Measurements from ENCODE around the gene ZC3H12A.

Gene ZC3H12A

DNA sequence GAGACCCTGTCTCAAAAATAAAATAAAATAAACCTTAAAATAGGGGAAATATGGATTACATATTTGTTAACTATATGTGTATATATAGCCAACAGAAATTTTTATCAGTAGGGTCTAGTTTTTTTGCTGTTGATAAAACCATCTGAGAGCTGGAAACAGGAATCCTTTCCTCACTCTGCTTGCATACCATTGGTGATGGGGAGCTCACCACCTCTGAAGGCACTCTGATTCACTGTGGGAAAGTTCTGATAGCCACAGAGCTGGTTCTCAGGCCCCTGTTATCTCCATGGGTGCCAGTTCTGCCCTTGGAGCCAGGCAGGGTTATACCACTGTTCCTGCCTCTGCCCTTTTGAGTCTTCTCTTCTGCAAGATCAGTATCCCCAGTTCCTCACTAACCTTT lies 17.8 kb upstream of the ZC3H12A start:
- DNase-seq, result no peak

DNA sequence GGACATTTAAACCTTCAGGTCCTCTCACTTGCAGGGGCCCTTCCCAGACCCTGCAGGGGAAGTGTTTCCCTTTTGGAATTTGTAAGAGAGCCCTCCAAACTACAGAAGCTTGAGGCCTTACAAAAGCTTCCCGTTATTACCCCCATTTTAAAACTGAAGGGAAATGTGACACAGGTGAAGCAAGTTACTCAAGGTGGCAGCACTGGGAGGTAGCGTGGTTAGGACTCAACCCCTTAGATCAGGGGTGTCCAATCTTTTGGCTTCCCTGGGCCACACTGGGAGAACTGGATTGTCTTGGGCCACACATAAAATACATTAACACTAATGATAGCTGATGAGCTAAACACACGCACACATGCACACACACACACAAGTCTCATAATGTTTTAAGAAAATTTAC lies 15.8 kb upstream of the ZC3H12A start:
- DNase-seq, result no peak

DNA sequence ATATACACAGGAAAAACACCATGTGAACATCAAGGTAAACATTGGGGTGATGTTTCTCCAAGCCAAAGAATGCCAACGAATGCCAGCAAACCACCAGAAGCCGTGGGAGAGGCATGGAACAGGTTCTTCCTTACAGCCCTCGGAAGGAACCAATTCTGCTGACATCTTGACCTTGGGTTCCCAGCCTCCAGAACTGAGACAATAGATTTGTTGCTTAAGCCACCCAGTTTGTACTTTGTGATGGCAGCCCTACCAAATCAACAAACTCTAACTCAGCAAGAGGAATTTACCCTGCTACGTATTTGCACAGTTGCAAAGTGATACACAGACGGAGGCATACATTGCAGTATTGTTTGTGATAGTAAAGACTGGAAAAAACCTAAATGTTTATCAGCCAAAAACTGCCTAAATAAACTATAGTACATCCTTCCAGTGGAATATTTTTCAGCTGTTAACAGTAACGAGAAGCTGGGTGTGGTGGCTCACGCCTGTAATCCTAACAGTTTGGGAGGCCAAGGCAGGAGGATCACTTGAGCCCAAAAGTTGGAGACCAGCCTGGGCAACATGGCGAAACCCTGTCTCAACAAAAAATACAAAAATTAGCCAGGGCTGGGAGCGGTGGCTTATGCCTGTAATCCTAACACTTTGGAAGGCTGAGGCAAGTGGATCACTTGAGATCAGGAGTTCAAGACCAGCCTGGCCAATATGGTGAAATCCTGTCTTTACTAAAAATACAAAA lies 12.5 kb upstream of the ZC3H12A start:
- no peak for DNase-seq

DNA sequence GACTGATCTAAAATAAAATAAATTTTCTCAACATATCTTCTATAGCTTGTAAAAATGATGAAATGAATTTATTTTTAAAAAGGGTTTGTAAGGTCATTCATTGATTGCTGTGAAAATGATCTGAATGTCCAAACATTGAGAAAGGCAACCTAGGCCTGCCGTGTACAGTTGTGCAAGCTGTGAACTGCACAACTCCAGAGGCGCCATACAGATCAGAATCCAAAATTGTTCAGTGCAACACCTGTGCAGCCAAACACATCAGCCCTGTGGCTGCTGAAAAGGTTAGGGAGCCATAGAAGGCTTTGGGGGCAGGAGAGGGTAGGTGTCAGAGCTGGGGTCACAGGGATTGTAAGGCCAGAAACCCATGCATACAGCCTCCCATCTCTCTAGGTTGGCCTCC lies 9.9 kb upstream of the ZC3H12A start:
- no peak for DNase-seq

DNA sequence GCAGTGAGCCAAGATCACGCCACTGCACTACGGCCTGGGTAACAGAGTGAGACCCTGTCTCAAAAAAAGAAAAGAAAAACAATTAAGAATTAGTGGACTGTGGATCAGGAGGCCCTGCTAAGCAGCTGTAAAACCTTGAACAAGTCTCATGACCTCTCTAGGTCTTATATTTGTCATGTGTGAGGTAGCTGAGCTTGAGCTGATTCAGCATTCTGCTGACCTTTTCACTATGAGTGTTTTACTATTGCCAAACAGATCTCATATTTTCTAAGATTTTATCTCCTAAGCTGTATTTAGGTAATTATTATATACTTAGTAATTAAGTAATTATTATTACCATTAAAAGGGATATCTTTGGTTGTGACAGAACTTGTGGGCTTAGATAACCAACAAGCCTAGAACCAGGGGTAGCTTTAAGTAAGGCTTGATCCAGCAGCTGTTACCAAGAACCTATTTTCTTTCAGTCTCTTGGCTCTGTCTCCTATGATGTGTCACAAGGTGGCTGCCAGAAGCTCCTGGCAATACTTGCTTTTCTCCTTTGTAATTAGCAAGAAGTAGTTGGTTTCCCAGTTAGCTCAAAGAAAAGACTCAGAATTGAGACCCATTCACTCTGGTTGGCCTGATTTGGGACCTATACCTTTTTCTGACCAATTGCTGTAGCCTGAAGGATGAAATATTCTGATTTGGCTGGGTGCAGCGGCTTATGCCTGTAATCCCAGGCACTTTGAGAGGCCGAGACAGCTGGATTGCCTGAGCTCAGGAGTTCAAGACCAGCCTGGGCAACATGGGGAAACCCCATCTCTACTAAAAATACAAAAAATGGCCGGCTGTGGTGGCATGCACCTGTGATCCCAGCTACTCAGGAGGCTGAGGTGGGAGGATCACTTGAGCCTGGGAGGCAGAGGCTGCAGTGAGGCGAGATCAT lies 8.5 kb upstream of the ZC3H12A start:
- DNase-seq, result no peak

DNA sequence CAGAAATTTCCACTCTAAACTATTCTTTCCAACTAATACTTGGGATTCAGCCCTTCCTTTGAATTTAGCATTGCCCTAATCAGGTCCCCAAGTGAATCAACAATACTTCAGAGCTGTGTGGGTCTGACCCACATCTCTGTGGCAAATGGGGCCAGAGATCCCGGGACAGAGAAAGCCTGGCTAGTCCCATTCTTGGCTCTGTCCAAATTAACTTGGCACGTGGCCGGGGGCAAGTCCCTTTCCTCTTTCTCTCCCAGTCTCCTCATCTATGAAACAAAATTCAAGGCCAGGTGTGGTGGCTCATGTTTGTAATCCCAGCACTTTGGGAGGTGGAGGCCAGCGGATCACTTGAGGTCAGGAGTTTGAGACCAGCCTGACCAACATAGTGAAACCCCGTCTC lies 6.3 kb upstream of the ZC3H12A start:
- no peak for DNase-seq

DNA sequence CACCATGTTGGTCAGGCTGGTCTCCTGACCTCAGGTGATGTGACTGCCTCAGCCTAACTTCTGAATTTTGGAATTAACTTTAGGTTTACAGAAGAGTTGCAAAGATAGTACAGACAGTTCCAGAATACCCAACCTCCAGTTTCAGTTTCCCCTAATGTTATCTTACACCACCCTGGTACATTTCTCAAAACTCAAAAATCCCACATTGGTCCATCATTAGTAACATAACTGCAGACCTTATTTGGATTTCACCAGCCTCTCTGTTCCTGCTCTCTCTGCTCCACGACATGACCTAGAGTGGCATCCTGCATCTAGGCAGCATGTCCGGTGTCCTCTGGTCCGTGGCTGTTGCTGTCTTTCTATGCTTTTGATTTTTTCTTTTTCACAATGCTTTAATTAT lies 5.0 kb upstream of the ZC3H12A start:
- DNase-seq, result no peak

DNA sequence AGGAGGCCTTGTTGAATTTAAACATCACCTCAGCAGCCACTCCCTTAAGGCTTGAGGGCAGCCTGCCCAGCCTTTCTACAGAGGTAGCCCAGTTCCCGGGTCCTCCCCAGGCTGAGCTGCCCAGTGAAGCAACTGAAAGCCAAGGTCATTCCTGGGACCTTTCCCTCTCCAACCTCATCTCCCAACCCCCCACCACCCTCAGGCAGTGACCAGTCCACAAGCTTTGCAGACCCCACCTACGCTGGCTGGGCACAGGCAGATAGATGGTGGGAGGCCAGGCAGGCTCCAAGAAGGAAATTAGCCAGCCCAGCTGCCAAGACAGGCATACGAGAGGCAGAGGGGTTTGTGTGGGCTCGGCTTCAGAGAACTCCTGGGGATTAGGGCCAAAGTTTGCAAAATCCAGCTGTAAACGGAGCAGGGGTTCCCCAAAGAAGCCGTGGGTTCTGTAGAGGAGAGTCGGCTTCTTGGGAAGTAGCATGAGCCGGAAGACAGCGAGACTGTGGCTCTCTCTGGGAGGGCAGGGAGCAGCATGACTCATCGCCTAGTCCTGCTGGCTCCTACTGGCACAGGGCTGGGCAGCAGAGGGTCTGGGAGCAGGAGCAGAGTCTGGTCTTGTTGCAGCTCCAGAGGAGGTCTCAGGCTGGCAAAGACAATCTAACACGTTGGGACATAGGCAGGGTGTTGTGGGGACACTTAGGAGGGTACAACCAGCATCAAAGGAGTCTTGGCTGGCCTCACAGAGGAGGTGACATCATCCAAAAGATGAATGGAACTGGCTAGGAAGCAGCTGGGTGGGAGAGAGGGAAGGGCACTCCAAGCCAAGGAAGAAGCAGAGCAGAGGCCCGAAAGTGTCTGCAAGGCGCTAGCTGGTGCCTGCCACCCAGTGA lies 2.8 kb upstream of the ZC3H12A start:
- DNase-seq, result no peak

DNA sequence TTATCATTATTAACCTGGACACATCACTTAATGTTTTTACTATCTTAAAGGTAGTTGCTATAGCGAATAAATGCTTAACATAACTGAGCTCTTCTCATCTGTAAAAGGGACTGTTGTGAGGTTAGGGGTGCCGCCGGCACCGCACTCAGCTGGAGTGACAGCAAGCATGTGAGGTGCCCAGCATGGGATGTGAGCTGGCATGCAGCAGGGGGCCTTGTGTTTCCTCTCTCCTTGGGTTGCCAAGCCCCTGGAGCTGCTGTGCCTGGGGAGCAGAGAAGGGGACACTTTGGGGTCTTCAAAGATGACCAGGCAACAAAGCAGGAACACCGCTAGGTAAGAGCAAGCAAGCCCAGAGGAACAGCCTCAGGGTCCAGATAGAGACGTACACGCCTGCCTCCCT lies 2.1 kb upstream of the ZC3H12A start:
- no peak for DNase-seq

DNA sequence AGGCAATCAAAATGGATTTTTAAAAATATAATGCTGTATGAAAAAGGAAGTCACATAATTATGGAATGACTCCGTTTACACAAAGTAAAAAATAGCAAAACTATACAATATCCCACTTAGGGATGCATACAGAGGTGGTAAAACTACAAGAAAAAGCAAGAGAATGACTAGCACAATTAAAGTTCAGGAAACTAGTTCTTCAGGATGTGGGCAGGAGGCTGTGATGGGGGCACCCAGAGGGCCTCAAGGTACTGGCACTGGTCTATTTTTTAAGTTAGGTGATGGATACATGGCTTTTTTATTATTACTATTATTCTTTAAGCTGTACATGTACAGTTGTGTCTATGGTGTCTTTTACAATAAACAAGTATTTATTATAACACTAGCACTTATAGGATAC lies 1.4 kb upstream of the ZC3H12A start:
- DNase-seq, result no peak

DNA sequence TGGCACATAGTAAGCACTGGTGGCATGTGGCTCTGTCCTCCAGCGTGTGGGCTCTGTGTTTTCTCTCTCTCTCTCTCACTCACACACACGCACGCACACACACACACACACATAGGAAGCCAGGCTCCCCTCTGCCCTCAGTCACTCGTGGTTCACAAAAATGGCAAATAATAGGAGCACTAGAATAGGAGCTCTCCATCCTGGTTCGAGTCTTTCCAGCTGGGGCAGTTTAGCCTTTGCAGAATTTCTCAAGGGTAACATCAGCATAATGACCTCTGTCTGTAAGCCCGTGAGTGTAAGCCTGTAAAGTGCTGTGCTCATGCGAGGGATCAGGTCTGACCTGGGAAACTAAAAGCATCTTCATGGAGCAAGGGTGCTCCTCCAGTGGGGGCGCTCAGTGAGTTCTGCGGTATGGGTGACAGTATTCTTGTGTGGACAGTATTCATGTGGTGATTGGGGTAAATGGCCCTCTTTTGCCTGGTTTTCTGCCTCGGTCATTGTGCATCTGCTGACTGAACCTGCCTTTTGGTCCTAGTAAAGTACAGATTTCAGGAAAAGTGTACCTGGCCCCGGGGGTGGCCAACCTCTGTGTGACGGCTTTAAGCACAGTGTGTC lies 842 bp upstream of the ZC3H12A start:
- no peak for DNase-seq

DNA sequence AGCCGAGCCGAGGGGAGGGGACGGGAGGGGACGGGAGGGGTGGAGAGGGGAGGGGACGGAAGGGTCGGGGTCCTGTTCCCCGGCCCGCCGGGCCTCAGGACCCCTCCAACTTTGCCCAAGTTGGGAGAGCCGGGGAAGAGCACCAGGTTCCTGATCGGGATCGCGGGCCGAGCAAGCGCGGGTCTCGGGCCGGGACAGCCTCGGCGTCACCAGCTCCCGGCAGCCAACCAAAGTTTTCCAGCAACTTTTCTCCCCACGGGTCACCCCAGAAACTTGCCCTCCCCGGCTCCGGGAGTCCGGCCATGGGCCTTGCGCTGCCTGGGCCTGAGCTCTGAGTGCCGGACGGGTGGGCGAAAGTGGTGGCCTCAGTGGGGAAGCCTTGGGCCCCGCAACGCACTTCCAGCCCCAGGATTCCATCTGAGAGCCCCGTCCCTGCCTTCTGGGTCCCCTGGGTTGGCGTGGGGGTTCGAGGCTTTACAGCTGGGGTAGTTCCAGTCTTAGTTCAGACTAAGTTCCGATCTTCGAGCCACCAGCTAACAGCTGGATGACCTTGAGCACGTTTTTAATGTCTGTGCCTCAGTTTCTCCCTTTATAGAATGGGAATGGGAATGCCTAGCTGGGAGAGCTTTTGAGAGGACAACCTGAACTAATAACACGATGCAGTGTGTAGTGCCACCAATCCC lies 458 bp downstream of the ZC3H12A start:
- DNase-seq, result no peak

DNA sequence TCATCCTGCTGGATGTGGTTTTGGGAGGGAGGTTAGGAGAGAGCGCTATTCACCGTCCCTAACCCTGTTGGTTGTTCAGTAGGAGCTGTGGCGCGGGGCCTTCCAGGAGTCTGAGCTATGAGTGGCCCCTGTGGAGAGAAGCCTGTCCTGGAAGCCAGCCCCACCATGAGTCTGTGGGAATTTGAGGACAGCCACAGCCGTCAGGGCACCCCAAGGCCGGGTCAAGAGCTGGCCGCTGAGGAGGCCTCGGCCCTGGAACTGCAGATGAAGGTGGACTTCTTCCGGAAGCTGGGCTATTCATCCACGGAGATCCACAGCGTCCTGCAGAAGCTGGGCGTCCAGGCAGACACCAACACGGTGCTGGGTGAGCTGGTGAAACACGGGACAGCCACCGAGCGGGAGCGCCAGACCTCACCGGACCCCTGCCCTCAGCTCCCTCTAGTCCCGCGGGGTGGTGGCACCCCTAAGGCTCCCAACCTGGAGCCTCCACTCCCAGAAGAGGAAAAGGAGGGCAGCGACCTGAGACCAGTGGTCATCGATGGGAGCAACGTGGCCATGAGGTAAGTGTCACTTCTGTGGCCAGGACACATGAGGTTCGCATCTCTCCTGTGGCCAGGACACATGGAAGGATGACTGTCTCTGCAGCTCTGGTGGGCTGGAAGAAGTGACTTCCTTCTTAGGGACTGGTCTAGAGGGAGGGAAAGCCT lies 1.2 kb downstream of the ZC3H12A start:
- no peak for DNase-seq

DNA sequence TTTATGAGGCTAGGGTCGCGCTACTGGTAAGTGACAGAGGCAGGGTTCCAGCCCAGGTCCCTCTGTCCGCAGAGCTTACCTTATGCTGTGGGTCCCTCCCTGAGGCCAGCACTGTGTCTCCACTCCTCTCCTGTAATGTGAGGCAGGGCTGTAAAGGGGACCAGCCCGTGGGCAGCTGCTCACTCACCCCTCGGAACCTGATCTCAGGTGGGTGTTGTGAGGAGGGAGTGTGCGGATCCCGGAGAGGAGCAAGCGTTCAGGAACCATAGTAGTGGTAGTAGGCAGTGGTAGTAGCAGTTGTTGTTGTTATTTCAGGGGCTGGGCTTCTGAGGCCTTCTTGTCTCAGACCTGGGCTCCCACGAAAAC lies 1.7 kb downstream of the ZC3H12A start:
- no peak for DNase-seq

DNA sequence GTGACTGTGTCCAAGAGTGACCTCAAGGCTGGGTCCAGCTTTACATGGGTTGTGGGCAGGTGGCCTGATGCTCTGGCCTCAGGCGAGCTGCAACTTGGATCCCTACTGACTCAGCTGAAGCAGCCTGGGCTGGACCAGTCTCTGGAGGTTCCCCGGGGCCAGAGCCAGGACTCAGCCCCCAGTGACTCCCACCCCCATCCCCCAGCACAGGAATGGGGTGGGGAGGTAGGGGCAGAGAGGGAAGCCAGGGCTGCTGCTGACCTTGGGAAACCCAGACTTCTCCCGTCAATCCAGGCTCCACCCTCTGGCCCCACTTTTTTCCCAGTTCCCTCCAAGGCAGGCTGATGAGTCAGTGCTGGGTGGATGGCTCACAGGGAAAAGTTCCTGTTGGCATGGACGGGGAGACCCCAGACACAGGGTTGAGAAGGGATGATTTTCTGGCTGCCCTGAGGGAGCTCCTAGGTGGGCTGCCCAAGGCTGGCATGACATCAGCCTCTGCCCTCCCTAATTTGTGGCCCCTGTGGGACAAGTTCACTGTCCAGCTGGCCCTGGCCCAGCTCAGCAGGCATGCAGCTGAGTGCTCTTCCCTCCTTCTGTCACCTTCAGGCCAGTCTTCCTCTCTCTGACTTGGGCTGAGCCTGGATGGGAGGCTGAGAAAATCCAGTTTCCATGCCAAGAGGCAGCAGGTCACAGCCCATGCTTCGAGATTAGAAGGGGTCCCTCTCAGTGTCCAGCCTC lies 2.2 kb downstream of the ZC3H12A start:
- DNase-seq, result no peak

DNA sequence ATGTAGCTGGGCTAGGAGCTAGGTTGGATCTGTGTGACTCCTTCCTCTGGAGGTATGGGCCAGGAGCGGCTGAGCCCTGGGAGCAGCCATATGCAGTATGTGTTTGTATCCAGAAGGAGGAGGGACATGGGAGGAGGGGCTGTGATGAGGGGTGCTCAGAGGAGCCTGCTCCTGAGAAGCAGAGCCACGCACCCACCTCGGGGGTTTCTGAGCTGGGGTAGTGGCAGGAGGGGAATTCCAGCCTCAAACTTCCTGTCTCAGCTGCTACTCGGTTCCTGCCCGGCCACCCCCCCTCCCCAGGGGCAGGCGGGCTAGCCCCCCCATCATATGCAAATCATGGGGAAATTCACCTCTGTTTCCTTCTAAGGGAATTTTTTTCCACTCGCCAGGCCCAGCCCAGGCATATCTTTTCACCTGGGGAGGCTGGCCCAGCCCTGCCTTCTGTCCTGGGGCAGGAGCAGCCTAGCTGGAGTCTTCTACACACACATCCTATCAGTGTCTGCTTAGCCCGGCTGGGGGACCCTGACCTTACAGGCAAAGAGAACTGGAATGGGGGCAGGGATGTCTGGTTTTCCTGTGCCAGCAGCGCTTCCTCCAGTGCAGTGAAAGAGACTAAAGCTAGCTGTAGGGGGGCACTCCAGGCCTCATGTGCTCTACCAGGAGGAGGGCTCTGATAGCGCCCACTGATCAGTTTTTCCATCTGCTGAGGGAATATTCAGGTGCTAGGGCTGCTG lies 3.0 kb downstream of the ZC3H12A start:
- no peak for DNase-seq

DNA sequence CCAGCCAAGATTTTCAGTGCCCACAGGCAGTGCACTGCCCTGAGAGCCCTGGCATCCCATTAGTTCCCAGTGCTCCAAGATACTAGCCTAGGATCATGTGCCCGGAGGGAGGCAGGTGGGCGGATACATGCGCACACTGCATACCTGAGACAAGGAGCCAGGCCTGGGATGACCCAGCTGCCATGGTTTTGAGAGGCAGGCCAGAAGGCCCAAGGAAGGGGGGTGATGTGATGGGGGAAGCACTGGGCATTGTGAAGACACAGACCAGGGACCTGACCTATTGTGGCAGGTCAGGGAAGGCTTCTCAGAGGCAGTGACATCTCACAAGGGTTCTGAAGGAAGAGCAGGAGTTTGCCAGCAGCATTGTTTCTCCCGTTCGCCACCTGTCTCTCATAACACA lies 3.6 kb downstream of the ZC3H12A start:
- DNase-seq, result no peak

DNA sequence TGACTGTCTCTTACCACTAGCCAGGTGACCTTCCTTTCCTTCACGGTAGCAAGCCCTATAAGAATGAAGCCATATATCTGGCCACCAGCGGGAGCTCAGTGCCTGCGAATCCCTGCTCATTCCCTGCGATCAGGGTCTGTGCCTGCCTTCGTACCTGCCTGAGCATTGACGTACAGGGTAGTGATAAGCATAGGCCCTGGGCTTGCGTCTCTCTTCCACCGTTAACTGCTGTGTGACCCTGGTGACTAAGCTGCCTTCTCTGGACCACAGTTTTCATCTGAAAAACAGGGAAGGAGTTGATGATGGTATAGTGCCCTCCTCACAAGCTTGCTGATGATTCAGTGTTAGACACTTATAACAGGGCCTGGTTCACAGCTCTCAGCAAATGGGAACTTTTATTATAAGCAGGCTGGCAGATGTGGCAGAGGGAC lies 4.1 kb downstream of the ZC3H12A start:
- no peak for DNase-seq

DNA sequence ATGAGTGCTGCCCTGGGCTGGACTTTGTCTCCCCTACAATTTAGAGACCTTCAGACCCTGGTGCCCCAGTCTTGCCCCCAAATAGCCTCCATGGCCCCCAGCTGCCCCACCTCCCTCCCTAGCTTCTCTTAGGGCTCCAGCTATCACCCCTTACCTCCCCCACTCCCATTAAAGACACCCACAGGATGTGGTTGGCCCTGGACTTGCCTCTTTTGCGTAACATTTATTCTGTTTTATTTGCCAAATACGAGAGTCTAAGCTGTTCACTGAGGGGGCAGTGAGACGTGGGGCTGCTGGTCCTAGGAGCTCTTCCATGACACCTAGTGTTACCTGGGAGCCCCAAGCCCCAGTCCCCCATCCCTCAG lies 4.5 kb downstream of the ZC3H12A start:
- no peak for DNase-seq

Data from DMS79 treated with DMSO at 0.1 percent for 48 hours (cell line).